Epithelial cell of prostate (primary cell): ENCODE results near the gene ANK2.
A peak's percentile ranks its signal among the peaks of the same experiment; 100 is the strongest.

ENCODE experiments used
- DNase-seq: peaks from one replicate; pipeline ENCODE4 v3.0.0-alpha.2; 2011; ENCODE audit warnings: low read depth, low spot score
- H3K27ac ChIP-seq: fragments of 450-650 bp; 2 replicates; pipeline ENCODE4 v1.5.1; 2017; ENCODE audit warnings: mild to moderate bottlenecking

Gene ANK2

GRCh38 chr4:113270520-113271319, 221.3 kb downstream of the ANK2 start:
- no peak overlapping the region for H3K27ac ChIP-seq
- no peak for DNase-seq

GRCh38 chr4:113272523-113272922, 223.1 kb downstream of the ANK2 start:
- no peak for DNase-seq
- H3K27ac ChIP-seq, result no peak overlapping the region

DNA sequence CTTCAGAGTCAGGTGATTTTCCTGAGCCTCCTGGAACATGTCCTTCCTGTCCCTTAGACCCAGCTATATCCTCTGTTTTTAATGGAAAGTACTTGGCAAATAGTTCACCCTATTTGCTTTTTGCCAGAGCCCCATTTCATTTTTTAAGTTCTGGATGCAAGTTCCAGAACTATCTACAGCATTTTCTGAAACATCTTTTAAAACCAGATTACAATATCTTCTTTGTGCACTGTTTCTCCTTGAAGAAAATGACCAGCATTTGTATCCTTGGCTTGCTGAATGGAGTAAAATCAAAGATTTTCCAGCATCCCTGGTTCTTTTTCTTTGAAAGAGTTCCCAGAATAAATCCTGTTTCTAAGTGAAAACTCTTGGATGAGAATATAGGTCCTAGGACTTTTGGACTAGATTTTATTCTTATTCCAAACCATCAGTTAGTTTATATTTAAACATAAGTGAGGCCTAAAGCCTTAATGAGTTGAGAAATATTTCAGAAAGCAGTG, 224.3 kb downstream of the ANK2 start:
- DNase-seq, result no peak
- H3K27ac ChIP-seq, result no peak overlapping the region

- no peak overlapping the region for H3K27ac ChIP-seq
- no peak for DNase-seq
Observed at GRCh38 chr4:113276464-113277170, 227.2 kb downstream of the ANK2 start.

- peak; percentile 33 for DNase-seq
- no peak overlapping the region for H3K27ac ChIP-seq
Observed at GRCh38 chr4:113278324-113278934, 229.0 kb downstream of the ANK2 start.

- DNase-seq, result no peak
Observed at GRCh38 chr4:113285501-113285900, 236.0 kb downstream of the ANK2 start.

GRCh38 chr4:113288257-113288656, 238.8 kb downstream of the ANK2 start:
- no peak overlapping the region for H3K27ac ChIP-seq
- no peak for DNase-seq

More at GRCh38 chr4:113285501-113285900, 236.0 kb downstream of the ANK2 start:
- no peak overlapping the region for H3K27ac ChIP-seq

DNA sequence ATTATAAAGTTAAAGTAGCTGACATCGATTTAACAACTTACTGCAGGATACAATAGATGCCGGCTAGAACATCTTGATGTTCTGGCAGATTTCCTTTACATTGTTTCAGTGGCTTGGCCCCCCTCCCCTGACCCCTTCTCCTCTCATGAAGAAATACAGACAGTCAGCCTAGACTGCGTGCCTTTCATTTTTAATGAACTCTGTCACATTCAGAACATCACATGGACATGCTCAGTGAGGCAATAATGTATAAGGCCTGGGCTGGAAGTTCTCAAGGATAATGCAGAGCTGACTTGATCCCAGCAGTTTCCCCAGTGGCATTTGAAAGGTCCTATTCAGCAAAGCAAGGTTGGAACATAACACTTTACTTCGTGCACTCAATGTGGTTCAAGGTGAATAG, 239.2 kb downstream of the ANK2 start:
- H3K27ac ChIP-seq, result no peak overlapping the region
- no peak for DNase-seq

- H3K27ac ChIP-seq, result no peak overlapping the region
- no peak for DNase-seq
Observed at GRCh38 chr4:113289766-113290165, 240.3 kb downstream of the ANK2 start.

DNA sequence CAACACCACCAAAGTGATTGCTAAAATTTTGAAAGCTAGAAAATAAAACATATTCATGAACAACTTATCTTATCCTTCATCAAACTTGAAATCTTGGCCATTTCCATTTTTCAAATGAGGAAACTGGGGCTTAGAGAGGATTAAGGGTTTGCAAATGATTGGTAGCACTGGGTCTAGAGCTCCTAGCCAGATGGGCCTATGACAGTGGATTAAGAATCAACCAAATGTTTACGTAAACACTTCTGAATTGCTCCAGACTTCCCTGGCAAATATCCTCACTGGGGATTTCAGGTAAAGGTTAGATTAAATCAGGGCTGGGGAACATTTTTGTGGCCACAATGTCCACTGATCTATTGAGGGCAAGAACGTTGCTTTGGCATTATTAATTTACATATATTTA, 241.2 kb downstream of the ANK2 start:
- DNase-seq, result no peak
- H3K27ac ChIP-seq, result no peak overlapping the region

DNA sequence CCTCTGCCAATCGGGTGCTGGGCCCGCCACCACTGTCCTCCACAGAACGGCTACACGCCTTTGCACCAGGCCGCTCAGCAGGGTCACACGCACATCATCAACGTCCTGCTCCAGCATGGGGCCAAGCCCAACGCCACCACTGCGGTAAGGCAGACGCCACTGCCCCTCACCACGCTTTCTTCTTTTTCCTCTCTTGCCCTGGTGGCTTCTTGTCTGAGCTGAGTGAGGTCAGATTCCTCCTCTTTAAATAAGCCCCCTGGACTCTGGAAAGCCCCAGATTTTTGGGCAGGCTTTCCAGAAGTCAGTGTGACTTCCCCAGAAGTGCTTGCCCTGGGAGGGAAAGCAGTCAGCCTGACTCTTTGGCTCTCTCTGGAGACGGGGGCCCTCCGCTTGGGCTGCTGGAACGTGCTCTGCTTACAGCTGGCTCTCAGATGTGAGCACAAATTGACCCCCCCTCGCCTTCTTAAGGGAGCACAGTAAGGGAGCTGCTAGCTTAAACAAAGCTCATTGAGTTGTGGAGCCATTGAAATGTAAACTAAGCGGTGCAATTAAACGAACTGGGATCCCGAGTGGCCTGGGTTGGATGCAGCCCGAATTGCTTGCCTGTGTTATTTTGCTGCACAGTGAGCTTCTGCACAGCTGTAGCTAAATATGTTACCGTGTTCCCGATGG, 243.1 kb downstream of the ANK2 start:
- DNase-seq, result no peak
- no peak overlapping the region for H3K27ac ChIP-seq

DNA sequence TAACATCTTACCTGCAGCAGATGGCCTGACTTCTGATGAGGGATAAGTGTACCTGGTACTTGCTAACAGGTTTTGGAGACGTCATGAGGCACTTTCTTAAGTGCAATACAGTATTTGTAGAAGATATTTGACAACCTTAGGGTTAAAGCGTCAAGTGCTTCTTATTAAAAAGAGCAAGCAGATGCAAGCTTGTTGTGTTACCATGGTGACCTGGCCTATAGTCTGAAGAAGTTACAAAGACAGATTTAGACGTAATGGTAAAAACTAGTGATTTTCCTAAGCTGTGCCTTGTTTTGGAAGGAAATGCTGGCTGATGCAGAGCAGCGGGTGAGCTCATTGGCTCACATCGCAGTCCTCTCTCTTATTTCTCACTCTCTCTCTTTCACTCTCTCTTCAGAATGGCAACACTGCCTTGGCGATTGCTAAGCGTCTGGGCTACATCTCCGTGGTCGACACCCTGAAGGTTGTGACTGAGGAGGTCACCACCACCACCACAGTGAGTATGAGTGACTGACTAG, 243.6 kb downstream of the ANK2 start:
- no peak for DNase-seq
- no peak overlapping the region for H3K27ac ChIP-seq

GRCh38 chr4:113293674-113294073, 244.2 kb downstream of the ANK2 start:
- no peak for DNase-seq
- no peak overlapping the region for H3K27ac ChIP-seq

- DNase-seq, result no peak
- H3K27ac ChIP-seq, result no peak overlapping the region
Observed at GRCh38 chr4:113294908-113295307, 245.5 kb downstream of the ANK2 start.

- DNase-seq, result peak; percentile 85
- H3K27ac ChIP-seq, result no peak overlapping the region
Observed at GRCh38 chr4:113300471-113300928, 251.0 kb downstream of the ANK2 start.

GRCh38 chr4:113302051-113302450, 252.6 kb downstream of the ANK2 start:
- DNase-seq, result no peak
- no peak overlapping the region for H3K27ac ChIP-seq

DNA sequence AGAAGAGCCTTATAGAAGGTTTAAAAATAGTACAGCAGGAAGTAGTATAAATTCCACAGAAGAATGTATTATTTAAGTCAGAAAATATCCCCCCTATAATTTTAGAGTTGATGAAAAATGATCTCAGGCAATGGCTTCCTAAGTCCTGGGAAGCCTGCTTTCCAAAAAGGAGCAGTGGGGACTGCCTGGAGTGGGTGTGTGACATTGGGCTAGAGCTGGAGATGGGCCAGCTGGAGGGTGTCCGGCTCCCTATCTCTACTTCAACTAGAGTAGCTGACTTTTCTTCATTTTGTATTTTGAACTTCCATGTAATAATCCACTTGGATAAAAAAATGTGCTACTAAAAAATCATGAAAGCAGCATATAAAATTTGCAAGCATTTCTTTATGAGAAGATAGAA, 253.9 kb downstream of the ANK2 start:
- no peak for DNase-seq
- no peak overlapping the region for H3K27ac ChIP-seq

DNA sequence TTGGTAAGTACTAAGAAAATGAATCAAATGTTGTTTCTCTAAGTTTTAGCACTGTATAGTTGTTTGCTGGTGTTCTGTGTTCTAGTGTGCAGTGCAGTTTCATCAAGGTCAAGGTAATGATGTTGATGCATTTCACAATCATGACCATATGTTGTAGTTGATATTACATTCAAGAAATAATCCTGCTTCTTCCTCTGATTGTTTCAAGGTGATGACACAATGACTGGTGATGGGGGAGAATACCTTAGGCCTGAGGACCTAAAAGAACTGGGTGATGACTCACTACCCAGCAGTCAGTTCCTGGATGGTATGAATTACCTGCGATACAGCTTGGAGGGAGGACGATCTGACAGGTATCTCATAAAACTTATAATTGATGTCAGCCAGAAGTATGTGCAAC, 261.6 kb downstream of the ANK2 start:
- H3K27ac ChIP-seq, result no peak overlapping the region
- peak; percentile 93 for DNase-seq

GRCh38 chr4:113312529-113312928, 263.1 kb downstream of the ANK2 start:
- H3K27ac ChIP-seq, result no peak overlapping the region
- no peak for DNase-seq

GRCh38 chr4:113314426-113314825, 265.0 kb downstream of the ANK2 start:
- no peak overlapping the region for H3K27ac ChIP-seq
- DNase-seq, result no peak
